ENCODE data around the gene BPIFA1. TPM values are rescaled to one million over a fixed set of nuclear protein-coding genes. Genes with fewer than 3 reads are reported as not detected.

BPIFA1 gene
- total and polyA plus RNA-seq, 4 donors = not detected

GRCh38 chr20:33239979-33240736, 4.4 kb downstream of the BPIFA1 start:
- DNase-seq (ENCODE audit: low spot score) = no peak
- Histone ChIP-seq H3K27ac (ENCODE audit: low read depth in 1 of 2, low read length in 2 of 2) (no peak overlapping the region), H3K36me3 (ENCODE audit: control insufficient read depth in 4 of 4, insufficient read depth in 3 of 4, low read depth in 1 of 4, low read length in 3 of 4) (no peaks in the 10 kb centered on the region), H3K9ac (ENCODE audit: low read depth in 1 of 2, low read length in 2 of 2) (no peak overlapping the region), H3K27me3 (ENCODE audit: control insufficient read depth in 4 of 4, insufficient read depth in 4 of 4, low read length in 3 of 4) (peaks cover 0 to 3% (median 0%) of the 10 kb centered on the region in 4 donors), H3K4me3 (ENCODE audit: low read depth in 1 of 3, low read length in 3 of 3) (no peak overlapping the region), H3K4me1 (ENCODE audit: control insufficient read depth in 4 of 4, insufficient read depth in 4 of 4, low read length in 3 of 4) (no peaks in the 10 kb centered on the region), H3K9me3 (ENCODE audit: control insufficient read depth in 4 of 4, low read length in 3 of 4) (no peaks in the 10 kb centered on the region)
- 66% methylated on average over 4 of the region's 4 CpGs for WGBS
- TF ChIP-seq TAF1 (conservative IDR thresholded peaks at IDR 0.05) (no peak), SP1 (IDR thresholded peaks at IDR 0.05) (no peak), RXRA (IDR thresholded peaks at IDR 0.05) (no peak), YY1 (IDR thresholded peaks at IDR 0.05) (no peak), MAX (IDR thresholded peaks at IDR 0.05) (no peak), EGR1 (IDR thresholded peaks at IDR 0.05; ENCODE audit: low read depth in 2 of 2) (no peak), HNF4G (IDR thresholded peaks at IDR 0.05) (no peak), FOXA1 (IDR thresholded peaks at IDR 0.05) (no peak), FOXA2 (IDR thresholded peaks at IDR 0.05) (no peak), GABPA (IDR thresholded peaks at IDR 0.05 in 1 of 2, conservative IDR thresholded peaks at IDR 0.05 in 1 of 2) (no peak), JUND (IDR thresholded peaks at IDR 0.05) (no peak), RAD21 (IDR thresholded peaks at IDR 0.05) (no peak), NR2F2 (IDR thresholded peaks at IDR 0.05) (no peak)
- TF ChIP-seq, protein P1, sequence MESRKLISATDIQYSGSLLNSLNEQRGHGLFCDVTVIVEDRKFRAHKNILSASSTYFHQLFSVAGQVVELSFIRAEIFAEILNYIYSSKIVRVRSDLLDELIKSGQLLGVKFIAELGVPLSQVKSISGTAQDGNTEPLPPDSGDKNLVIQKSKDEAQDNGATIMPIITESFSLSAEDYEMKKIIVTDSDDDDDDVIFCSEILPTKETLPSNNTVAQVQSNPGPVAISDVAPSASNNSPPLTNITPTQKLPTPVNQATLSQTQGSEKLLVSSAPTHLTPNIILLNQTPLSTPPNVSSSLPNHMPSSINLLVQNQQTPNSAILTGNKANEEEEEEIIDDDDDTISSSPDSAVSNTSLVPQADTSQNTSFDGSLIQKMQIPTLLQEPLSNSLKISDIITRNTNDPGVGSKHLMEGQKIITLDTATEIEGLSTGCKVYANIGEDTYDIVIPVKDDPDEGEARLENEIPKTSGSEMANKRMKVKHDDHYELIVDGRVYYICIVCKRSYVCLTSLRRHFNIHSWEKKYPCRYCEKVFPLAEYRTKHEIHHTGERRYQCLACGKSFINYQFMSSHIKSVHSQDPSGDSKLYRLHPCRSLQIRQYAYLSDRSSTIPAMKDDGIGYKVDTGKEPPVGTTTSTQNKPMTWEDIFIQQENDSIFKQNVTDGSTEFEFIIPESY (IDR thresholded peaks at IDR 0.05) = no peak
- TF ChIP-seq, protein P2, sequence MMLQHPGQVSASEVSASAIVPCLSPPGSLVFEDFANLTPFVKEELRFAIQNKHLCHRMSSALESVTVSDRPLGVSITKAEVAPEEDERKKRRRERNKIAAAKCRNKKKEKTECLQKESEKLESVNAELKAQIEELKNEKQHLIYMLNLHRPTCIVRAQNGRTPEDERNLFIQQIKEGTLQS (IDR thresholded peaks at IDR 0.05) = no peak
- TF ChIP-seq, protein P3, sequence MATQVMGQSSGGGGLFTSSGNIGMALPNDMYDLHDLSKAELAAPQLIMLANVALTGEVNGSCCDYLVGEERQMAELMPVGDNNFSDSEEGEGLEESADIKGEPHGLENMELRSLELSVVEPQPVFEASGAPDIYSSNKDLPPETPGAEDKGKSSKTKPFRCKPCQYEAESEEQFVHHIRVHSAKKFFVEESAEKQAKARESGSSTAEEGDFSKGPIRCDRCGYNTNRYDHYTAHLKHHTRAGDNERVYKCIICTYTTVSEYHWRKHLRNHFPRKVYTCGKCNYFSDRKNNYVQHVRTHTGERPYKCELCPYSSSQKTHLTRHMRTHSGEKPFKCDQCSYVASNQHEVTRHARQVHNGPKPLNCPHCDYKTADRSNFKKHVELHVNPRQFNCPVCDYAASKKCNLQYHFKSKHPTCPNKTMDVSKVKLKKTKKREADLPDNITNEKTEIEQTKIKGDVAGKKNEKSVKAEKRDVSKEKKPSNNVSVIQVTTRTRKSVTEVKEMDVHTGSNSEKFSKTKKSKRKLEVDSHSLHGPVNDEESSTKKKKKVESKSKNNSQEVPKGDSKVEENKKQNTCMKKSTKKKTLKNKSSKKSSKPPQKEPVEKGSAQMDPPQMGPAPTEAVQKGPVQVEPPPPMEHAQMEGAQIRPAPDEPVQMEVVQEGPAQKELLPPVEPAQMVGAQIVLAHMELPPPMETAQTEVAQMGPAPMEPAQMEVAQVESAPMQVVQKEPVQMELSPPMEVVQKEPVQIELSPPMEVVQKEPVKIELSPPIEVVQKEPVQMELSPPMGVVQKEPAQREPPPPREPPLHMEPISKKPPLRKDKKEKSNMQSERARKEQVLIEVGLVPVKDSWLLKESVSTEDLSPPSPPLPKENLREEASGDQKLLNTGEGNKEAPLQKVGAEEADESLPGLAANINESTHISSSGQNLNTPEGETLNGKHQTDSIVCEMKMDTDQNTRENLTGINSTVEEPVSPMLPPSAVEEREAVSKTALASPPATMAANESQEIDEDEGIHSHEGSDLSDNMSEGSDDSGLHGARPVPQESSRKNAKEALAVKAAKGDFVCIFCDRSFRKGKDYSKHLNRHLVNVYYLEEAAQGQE (IDR thresholded peaks at IDR 0.05) = no peak
- TF ChIP-seq, protein P4, sequence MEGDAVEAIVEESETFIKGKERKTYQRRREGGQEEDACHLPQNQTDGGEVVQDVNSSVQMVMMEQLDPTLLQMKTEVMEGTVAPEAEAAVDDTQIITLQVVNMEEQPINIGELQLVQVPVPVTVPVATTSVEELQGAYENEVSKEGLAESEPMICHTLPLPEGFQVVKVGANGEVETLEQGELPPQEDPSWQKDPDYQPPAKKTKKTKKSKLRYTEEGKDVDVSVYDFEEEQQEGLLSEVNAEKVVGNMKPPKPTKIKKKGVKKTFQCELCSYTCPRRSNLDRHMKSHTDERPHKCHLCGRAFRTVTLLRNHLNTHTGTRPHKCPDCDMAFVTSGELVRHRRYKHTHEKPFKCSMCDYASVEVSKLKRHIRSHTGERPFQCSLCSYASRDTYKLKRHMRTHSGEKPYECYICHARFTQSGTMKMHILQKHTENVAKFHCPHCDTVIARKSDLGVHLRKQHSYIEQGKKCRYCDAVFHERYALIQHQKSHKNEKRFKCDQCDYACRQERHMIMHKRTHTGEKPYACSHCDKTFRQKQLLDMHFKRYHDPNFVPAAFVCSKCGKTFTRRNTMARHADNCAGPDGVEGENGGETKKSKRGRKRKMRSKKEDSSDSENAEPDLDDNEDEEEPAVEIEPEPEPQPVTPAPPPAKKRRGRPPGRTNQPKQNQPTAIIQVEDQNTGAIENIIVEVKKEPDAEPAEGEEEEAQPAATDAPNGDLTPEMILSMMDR (IDR thresholded peaks at IDR 0.05; ENCODE audit: low read depth, low read length, missing input control) = no peak
